Trophoblast cell (in vitro differentiated cells and primary cell): ENCODE data around the gene DNAI1.

Experiments
- DNase-seq, 2 donors: peaks; one replicate each; pipeline ENCODE4 v3.0.0-alpha.2; 2016
- H2AFZ ChIP-seq: 2 replicates; pipeline ENCODE4 v1.6.1; 2013; ENCODE audit warnings: low read length, moderate library complexity, mild to moderate bottlenecking; ENCODE audit not compliant: insufficient read depth, poor library complexity
- H2AK5ac ChIP-seq: 2 replicates; pipeline ENCODE4 v1.6.1; 2013; ENCODE audit warnings: mild to moderate bottlenecking, low read length
- H2BK120ac ChIP-seq: 2 replicates; pipeline ENCODE4 v1.6.1; 2013; ENCODE audit warnings: low read length, mild to moderate bottlenecking, moderate library complexity; ENCODE audit not compliant: insufficient read depth, poor library complexity
- H2BK12ac ChIP-seq: 2 replicates; pipeline ENCODE4 v1.6.1; 2013; ENCODE audit warnings: mild to moderate bottlenecking, low read length, moderate library complexity
- H2BK5ac ChIP-seq: 2 replicates; pipeline ENCODE4 v1.6.1; 2013; ENCODE audit warnings: low read length, low read depth, moderate library complexity, mild to moderate bottlenecking; ENCODE audit not compliant: poor library complexity
- H3K14ac ChIP-seq: 2 replicates; pipeline ENCODE4 v1.6.1; 2013; ENCODE audit warnings: mild to moderate bottlenecking, low read length
- H3K18ac ChIP-seq: 2 replicates; pipeline ENCODE4 v1.6.1; 2013; ENCODE audit warnings: mild to moderate bottlenecking, low read length
- H3K23ac ChIP-seq: 2 replicates; pipeline ENCODE4 v1.6.1; 2013; ENCODE audit warnings: low read length
- H3K27ac ChIP-seq: 2 replicates; pipeline ENCODE4 v1.5.1; 2013; ENCODE audit warnings: low read depth, mild to moderate bottlenecking, inconsistent platforms, low read length, moderate library complexity
- H3K27me3 ChIP-seq: 2 replicates; pipeline ENCODE4 v1.6.1; 2013; ENCODE audit warnings: inconsistent platforms, mild to moderate bottlenecking, low read length, moderate library complexity; ENCODE audit not compliant: insufficient read depth
- H3K36me3 ChIP-seq, 2 experiments: 1 replicate in 1 of 2; 2 replicates in 1 of 2; pipeline ENCODE4 v1.6.1; 2013; ENCODE audit warnings: low read length in 2 of 2, mild to moderate bottlenecking in 2 of 2, moderate library complexity in 1 of 2; ENCODE audit not compliant: insufficient read depth in 2 of 2, control insufficient read depth in 1 of 2
- H3K4ac ChIP-seq: 2 replicates; pipeline ENCODE4 v1.6.1; 2013; ENCODE audit warnings: low read depth, mild to moderate bottlenecking, low read length, moderate library complexity
- H3K4me1 ChIP-seq, 2 experiments: 1 replicate in 1 of 2; 2 replicates in 1 of 2; pipeline ENCODE4 v1.6.1; 2013; ENCODE audit warnings: low read length in 2 of 2, mild to moderate bottlenecking in 2 of 2, moderate library complexity in 1 of 2; ENCODE audit not compliant: insufficient read depth in 2 of 2, control insufficient read depth in 1 of 2
- H3K4me2 ChIP-seq: 2 replicates; pipeline ENCODE4 v1.6.1; 2013; ENCODE audit warnings: inconsistent platforms, mild to moderate bottlenecking, low read length, moderate library complexity
- H3K4me3 ChIP-seq: 2 replicates; pipeline ENCODE4 v1.5.1; 2013; ENCODE audit warnings: mild to moderate bottlenecking, low read depth, low read length, inconsistent platforms
- H3K79me1 ChIP-seq: one replicate; pipeline ENCODE4 v1.6.1; 2013; ENCODE audit warnings: low read length
- H3K79me2 ChIP-seq: 2 replicates; pipeline ENCODE4 v1.6.1; 2013; ENCODE audit warnings: low read length, mild to moderate bottlenecking; ENCODE audit not compliant: control insufficient read depth, insufficient read depth, poor library complexity
- H3K9ac ChIP-seq: 2 replicates; pipeline ENCODE4 v1.6.1; 2013; ENCODE audit warnings: mild to moderate bottlenecking, low read length
- H3K9me3 ChIP-seq: 2 replicates; pipeline ENCODE4 v1.6.1; 2013; ENCODE audit warnings: low read depth, mild to moderate bottlenecking, control low read depth, inconsistent platforms, low read length; ENCODE audit not compliant: insufficient read depth
- H4K12ac ChIP-seq: 2 replicates; pipeline ENCODE4 v1.6.1; 2013; ENCODE audit warnings: low read depth, mild to moderate bottlenecking, low read length, moderate library complexity
- H4K8ac ChIP-seq: 2 replicates; pipeline ENCODE4 v1.6.1; 2013; ENCODE audit warnings: low read depth, mild to moderate bottlenecking, low read length, moderate library complexity
- H4K91ac ChIP-seq: one replicate; pipeline ENCODE4 v1.6.1; 2013; ENCODE audit warnings: low read depth, mild to moderate bottlenecking, low read length, moderate library complexity
- WGBS: extraction: QIAGEN DNeasy Blood & Tissue Kit; methylation state at CpG from one replicate; pipeline ENCODE4 v1.1.7; 2013; ENCODE audit warnings: missing lambda C conversion rate; ENCODE audit not compliant: insufficient read length, insufficient coverage; ENCODE audit errors: extremely low coverage; 5-methylcytosine and 5-hydroxymethylcytosine counted together

Gene DNAI1

DNA sequence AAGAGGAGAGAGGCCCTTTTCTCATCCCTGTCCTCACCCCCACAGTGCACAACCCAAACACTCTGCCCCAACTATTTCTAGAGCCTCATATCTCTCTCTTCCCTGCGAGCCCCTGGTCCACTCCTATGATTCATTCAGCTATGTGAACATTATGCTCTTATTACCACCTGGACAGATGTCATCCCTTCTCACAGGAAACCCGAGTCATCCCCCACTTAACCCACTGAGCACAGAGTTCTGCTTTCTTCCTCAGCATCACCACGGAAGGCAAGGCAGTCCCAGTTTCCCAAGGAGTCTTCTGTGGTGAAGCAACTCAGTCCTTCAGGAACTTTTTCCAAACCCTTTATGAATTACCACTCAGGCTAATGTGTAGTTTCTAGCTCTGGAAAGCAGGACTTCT, 1.3 kb downstream of the DNAI1 start:
- H4K8ac ChIP-seq: no peak overlapping the region
- H3K18ac ChIP-seq: no peak overlapping the region
- H3K79me1 ChIP-seq: peaks cover 10% of the 10 kb centered on the region
- H4K91ac ChIP-seq: no peak overlapping the region
- no peak overlapping the region for H2BK120ac ChIP-seq
- no peak overlapping the region for H3K4ac ChIP-seq
- H3K14ac ChIP-seq: no peak overlapping the region
- no peak for DNase-seq
- no peak overlapping the region for H2BK5ac ChIP-seq
- H3K4me2 ChIP-seq: no peak overlapping the region
- no peak overlapping the region for H4K12ac ChIP-seq
- no peak overlapping the region for H2AFZ ChIP-seq
- no peaks in the 10 kb centered on the region for H3K27me3 ChIP-seq
- H2BK12ac ChIP-seq: no peak overlapping the region
- H3K4me1 ChIP-seq: peaks cover 4 to 9% of the 10 kb centered on the region in 2 experiments
- H3K79me2 ChIP-seq: peaks cover 5% of the 10 kb centered on the region
- H3K23ac ChIP-seq: no peak overlapping the region
- no CpG with 5 or more reads among the region's 3 CpGs for WGBS
- H2AK5ac ChIP-seq: no peak overlapping the region
- H3K9ac ChIP-seq: no peak overlapping the region
- H3K4me3 ChIP-seq: no peak overlapping the region
- no peaks in the 10 kb centered on the region for H3K9me3 ChIP-seq
- H3K27ac ChIP-seq: no peak overlapping the region
- H3K36me3 ChIP-seq: no peaks in the 10 kb centered on the region

DNA sequence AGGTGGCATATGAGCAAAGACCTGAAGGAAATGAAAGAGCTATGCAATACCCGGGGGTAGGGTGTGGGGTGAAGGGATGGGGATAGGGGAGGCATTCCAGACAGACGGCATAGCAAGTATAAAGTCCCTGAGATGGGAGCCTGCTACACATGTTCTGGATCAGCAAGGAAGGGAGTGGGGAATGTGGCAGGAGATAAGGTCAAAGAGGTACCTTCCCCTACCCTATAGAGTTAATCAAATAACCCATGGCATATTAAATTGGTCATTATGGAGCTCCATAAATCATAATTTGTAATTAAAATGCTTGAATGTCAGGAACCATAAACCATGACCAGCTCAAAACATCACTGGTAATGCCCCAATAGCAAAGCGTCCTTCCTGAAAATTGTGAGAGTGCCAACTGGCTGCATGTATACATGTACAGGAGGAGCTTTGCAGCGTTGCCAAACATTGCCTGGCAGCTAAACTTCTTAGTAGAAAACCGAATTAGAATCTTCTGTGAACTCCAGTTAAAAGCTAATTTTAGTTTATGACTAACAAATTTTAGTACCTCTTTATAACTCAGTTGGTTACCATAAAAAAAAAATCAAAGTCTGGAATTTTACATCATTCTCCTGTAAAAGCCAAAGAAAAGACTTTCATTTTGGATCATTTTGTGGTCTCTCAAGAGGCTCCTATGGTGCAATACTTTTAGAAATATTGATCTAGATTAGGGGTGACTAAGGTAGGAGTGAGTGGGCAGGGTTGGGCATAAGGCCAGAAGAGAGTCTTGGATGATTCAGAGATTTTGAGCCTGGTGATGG, 4.7 kb downstream of the DNAI1 start:
- WGBS: no CpG with 5 or more reads among the region's 5 CpGs
- no peak overlapping the region for H2BK5ac ChIP-seq
- H2BK12ac ChIP-seq: no peak overlapping the region
- peaks cover 0 to 4% of the 10 kb centered on the region in 2 experiments for H3K4me1 ChIP-seq
- no peak overlapping the region for H2AFZ ChIP-seq
- H3K4me2 ChIP-seq: no peak overlapping the region
- no peak overlapping the region for H3K4ac ChIP-seq
- no peaks in the 10 kb centered on the region for H3K79me1 ChIP-seq
- H3K9ac ChIP-seq: no peak overlapping the region
- H3K27ac ChIP-seq: no peak overlapping the region
- H3K27me3 ChIP-seq: no peaks in the 10 kb centered on the region
- H2AK5ac ChIP-seq: no peak overlapping the region
- no peaks in the 10 kb centered on the region for H3K9me3 ChIP-seq
- no peak overlapping the region for H4K12ac ChIP-seq
- DNase-seq: no peak
- H3K36me3 ChIP-seq: no peaks in the 10 kb centered on the region
- H3K18ac ChIP-seq: no peak overlapping the region
- no peak overlapping the region for H4K91ac ChIP-seq
- H3K79me2 ChIP-seq: no peaks in the 10 kb centered on the region
- no peak overlapping the region for H3K23ac ChIP-seq
- no peak overlapping the region for H3K14ac ChIP-seq
- H3K4me3 ChIP-seq: no peak overlapping the region
- no peak overlapping the region for H4K8ac ChIP-seq
- no peak overlapping the region for H2BK120ac ChIP-seq

DNA sequence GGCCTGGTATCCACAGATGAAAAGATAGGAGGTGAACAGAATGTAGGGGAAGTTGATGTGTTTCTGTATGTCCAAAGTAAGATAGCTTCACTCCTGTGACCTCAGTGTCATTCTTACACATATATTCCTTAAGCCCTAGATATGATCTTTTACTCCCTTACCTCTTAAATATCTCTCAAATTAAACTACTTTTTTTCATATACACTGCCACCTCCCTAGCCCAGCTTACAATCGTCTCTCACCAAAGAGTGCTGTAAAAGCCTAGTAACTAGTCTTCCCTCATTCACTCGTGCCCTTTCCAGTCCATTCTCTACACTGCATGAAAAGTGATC, 5.3 kb downstream of the DNAI1 start:
- Histone ChIP-seq H3K18ac (no peak overlapping the region), H3K4me1 (peaks cover 0 to 2% of the 10 kb centered on the region in 2 experiments)

DNA sequence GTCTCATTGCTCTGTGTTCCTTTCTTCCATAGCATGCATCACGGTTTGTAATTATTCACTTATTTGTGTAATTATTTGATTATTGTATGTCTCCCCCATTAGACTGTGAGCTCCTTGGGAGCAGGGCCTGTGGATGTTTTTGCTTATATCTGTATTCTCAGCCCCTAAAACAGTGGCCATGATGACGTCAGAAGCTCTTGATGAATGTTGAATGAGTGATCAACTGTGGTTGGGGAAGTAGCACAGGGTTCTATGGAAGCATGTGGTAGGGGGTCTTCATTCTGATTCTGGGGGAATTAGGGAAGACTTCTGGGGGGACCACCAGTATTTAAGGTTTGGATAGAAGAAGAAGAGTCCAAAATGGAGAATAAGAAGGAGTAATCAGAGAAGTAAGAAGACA, 6.0 kb downstream of the DNAI1 start:
- Histone ChIP-seq H3K27ac (no peak overlapping the region), H2BK5ac (no peak overlapping the region), H3K4me1 (no peaks in the 10 kb centered on the region), H2BK120ac (no peak overlapping the region), H2BK12ac (no peak overlapping the region), H3K18ac (no peak overlapping the region), H4K12ac (no peak overlapping the region), H3K9me3 (no peaks in the 10 kb centered on the region), H3K27me3 (no peaks in the 10 kb centered on the region), H3K23ac (no peak overlapping the region), H3K79me2 (no peaks in the 10 kb centered on the region), H3K14ac (no peak overlapping the region), H4K8ac (no peak overlapping the region), H2AFZ (no peak overlapping the region), H3K4me3 (no peak overlapping the region), H3K4ac (no peak overlapping the region), H2AK5ac (no peak overlapping the region), H3K79me1 (no peaks in the 10 kb centered on the region), H3K9ac (no peak overlapping the region), H4K91ac (no peak overlapping the region), H3K36me3 (no peaks in the 10 kb centered on the region), H3K4me2 (no peak overlapping the region)
- no peak for DNase-seq
- no CpG with 5 or more reads among the region's 2 CpGs for WGBS

More for the DNA sequence above, 5.3 kb downstream of the DNAI1 start:
- Histone ChIP-seq H3K9me3 (no peaks in the 10 kb centered on the region), H3K23ac (no peak overlapping the region), H4K91ac (no peak overlapping the region), H3K79me1 (no peaks in the 10 kb centered on the region), H3K27me3 (no peaks in the 10 kb centered on the region), H2AFZ (no peak overlapping the region), H3K4ac (no peak overlapping the region), H3K27ac (no peak overlapping the region), H3K4me3 (no peak overlapping the region), H2BK120ac (no peak overlapping the region), H3K4me2 (no peak overlapping the region), H3K79me2 (no peaks in the 10 kb centered on the region), H4K12ac (no peak overlapping the region), H3K9ac (no peak overlapping the region), H2BK5ac (no peak overlapping the region), H4K8ac (no peak overlapping the region), H3K36me3 (no peaks in the 10 kb centered on the region), H3K14ac (no peak overlapping the region), H2AK5ac (no peak overlapping the region), H2BK12ac (no peak overlapping the region)
- DNase-seq: no peak
- WGBS: no CpG with 5 or more reads among the region's 2 CpGs
